ENCODE results near the gene LMBR1. TPM values are rescaled to one million over a fixed set of nuclear protein-coding genes. Genes with fewer than 3 reads are reported as not detected.
"Not testable (repeated sequence)": the region's sequence is repeated elsewhere in the genome, so short reads cannot be mapped to it uniquely, and the experiment has no call there.

Gene LMBR1
- total and polyA plus RNA-seq, 4 experiments from 2014 or later: 35.3 to 97.4 (median 55.2) TPM

GRCh38 chr7:156651474-156651873 is 241.5 kb downstream of the LMBR1 start:
- no peak overlapping the region for H3K4me3 ChIP-seq (ENCODE audit: low read length in 2 of 2)

GRCh38 chr7:156650042-156650441 is 242.9 kb downstream of the LMBR1 start:
- no peak overlapping the region for H3K4me3 ChIP-seq (ENCODE audit: low read length in 2 of 2)
- no peaks in the 10 kb centered on the region for H3K9me3 ChIP-seq (ENCODE audit: control insufficient read depth in 1 of 2, low read length in 2 of 2)
- no peaks in the 10 kb centered on the region for H3K4me1 ChIP-seq (ENCODE audit: insufficient read depth, low read length)
- POLR2A ChIA-PET (ENCODE audit: partially characterized antibody): no interaction called here
- intact Hi-C loops (cut with micrococcal nuclease): no loop called here
- no peak for DNase-seq
- CTCF ChIA-PET (ENCODE audit: partially characterized antibody): no interaction called here
- no peaks in the 10 kb centered on the region for H3K4me1 Mint-ChIP-seq
- H3K4me3 Mint-ChIP-seq: no peak overlapping the region
- no peaks in the 10 kb centered on the region for H3K27me3 ChIP-seq (ENCODE audit: insufficient read depth, low read length)
- H3K36me3 ChIP-seq (ENCODE audit: insufficient read depth, low read length): no peaks in the 10 kb centered on the region
- no peak overlapping the region for H3K27ac ChIP-seq (ENCODE audit: low read depth, low read length)
- H3K27ac Mint-ChIP-seq: no peak overlapping the region
- no peaks in the 10 kb centered on the region for H3K36me3 Mint-ChIP-seq
- H3K27me3 Mint-ChIP-seq: peaks cover 35% of the 10 kb centered on the region in 2 donors
- H3K9me3 Mint-ChIP-seq: peaks cover 0 to 8% (median 6%) of the 10 kb centered on the region in 8 donors

More at GRCh38 chr7:156651474-156651873, 241.5 kb downstream of the LMBR1 start:
- DNase-seq: no peak
- peaks cover 32 to 37% of the 10 kb centered on the region in 2 donors for H3K27me3 Mint-ChIP-seq
- Histone ChIP-seq H3K36me3 (ENCODE audit: insufficient read depth, low read length) (no peaks in the 10 kb centered on the region), H3K4me1 (ENCODE audit: insufficient read depth, low read length) (no peaks in the 10 kb centered on the region), H3K27ac (ENCODE audit: low read depth, low read length) (no peak overlapping the region), H3K27me3 (ENCODE audit: insufficient read depth, low read length) (no peaks in the 10 kb centered on the region), H3K9me3 (ENCODE audit: control insufficient read depth in 1 of 2, low read length in 2 of 2) (no peaks in the 10 kb centered on the region)
- no peaks in the 10 kb centered on the region for H3K4me1 Mint-ChIP-seq
- intact Hi-C loops (cut with micrococcal nuclease): no loop called here
- peak overlapping the region in 1 of 7 donors; percentile 3 for H3K27ac Mint-ChIP-seq
- no peak overlapping the region for H3K4me3 Mint-ChIP-seq
- peaks cover 0 to 8% (median 6%) of the 10 kb centered on the region in 8 donors for H3K9me3 Mint-ChIP-seq
- no peaks in the 10 kb centered on the region for H3K36me3 Mint-ChIP-seq
- CTCF ChIA-PET (ENCODE audit: partially characterized antibody): no interaction called here
- POLR2A ChIA-PET (ENCODE audit: partially characterized antibody): no interaction called here

- H3K4me3 Mint-ChIP-seq; intact Hi-C loops (cut with micrococcal nuclease); H3K27ac Mint-ChIP-seq; H3K9me3 ChIP-seq (ENCODE audit: control insufficient read depth in 1 of 2, low read length in 2 of 2); H3K27ac ChIP-seq (ENCODE audit: low read depth, low read length); H3K27me3 ChIP-seq (ENCODE audit: insufficient read depth, low read length); H3K4me3 ChIP-seq (ENCODE audit: low read length in 2 of 2); DNase-seq; H3K36me3 Mint-ChIP-seq; H3K4me1 ChIP-seq (ENCODE audit: insufficient read depth, low read length); POLR2A ChIA-PET (ENCODE audit: partially characterized antibody); CTCF ChIA-PET (ENCODE audit: partially characterized antibody); H3K4me1 Mint-ChIP-seq; H3K36me3 ChIP-seq (ENCODE audit: insufficient read depth, low read length); H3K9me3 Mint-ChIP-seq: not testable (repeated sequence)
- peaks cover 26 to 29% of the 10 kb centered on the region in 2 donors for H3K27me3 Mint-ChIP-seq
Measured at GRCh38 chr7:156647330-156647729, 245.7 kb downstream of the LMBR1 start.

GRCh38 chr7:156642306-156643045 is 250.5 kb downstream of the LMBR1 start:
- Mint-ChIP-seq H3K4me1 (peaks cover 3 to 22% (median 12%) of the 10 kb centered on the region in 4 donors), H3K9me3 (peaks cover 0 to 10% (median 6%) of the 10 kb centered on the region in 8 donors), H3K27ac (peak overlapping the region in 1 of 7 donors; percentile 53), H3K36me3 (peaks cover 0 to 1% of the 10 kb centered on the region in 2 donors), H3K4me3 (peak overlapping the region in 2 of 8 donors; percentile 93), H3K27me3 (peaks cover 1 to 10% of the 10 kb centered on the region in 2 donors)
- intact Hi-C loops (cut with micrococcal nuclease): loop anchor here (5.0 kb wide), 1 partner anchor 970 kb away; no protein-coding TSS in a partner anchor
- Histone ChIP-seq H3K4me1 (ENCODE audit: insufficient read depth, low read length) (peaks cover 14% of the 10 kb centered on the region), H3K4me3 (ENCODE audit: low read length in 2 of 2) (no peak overlapping the region), H3K36me3 (ENCODE audit: insufficient read depth, low read length) (no peaks in the 10 kb centered on the region), H3K27ac (ENCODE audit: low read depth, low read length) (no peak overlapping the region), H3K27me3 (ENCODE audit: insufficient read depth, low read length) (no peaks in the 10 kb centered on the region), H3K9me3 (ENCODE audit: control insufficient read depth in 1 of 2, low read length in 2 of 2) (no peaks in the 10 kb centered on the region)
- CTCF ChIA-PET (ENCODE audit: partially characterized antibody): no interaction called here
- POLR2A ChIA-PET (ENCODE audit: partially characterized antibody): interaction anchor here (1.4 to 2.2 kb wide), 3 partner anchors 19 to 251 kb away, joined by 3 to 15 read pairs (median 5); partner anchors contain the start of gene LMBR1
- peak in 1 of 5 donors; percentile 11 for DNase-seq

- no peaks in the 10 kb centered on the region for H3K27me3 ChIP-seq (ENCODE audit: insufficient read depth, low read length)
- ChIA-PET CTCF (ENCODE audit: partially characterized antibody) (interaction anchor here (0.9 kb wide), 1 partner anchor 253 kb away, joined by 3 read pairs; no protein-coding TSS in a partner anchor), POLR2A (ENCODE audit: partially characterized antibody) (interaction anchor here (1.4 to 2.2 kb wide), 3 partner anchors 18 to 252 kb away, joined by 3 to 15 read pairs (median 5); partner anchors contain the start of gene LMBR1)
- peak in 4 of 5 donors; percentile 58 to 78 (median 69) for DNase-seq
- Mint-ChIP-seq H3K27ac (peak overlapping the region; percentile 87 to 98 (median 95)), H3K27me3 (peaks cover 0 to 3% of the 10 kb centered on the region in 2 donors), H3K9me3 (peaks cover 0 to 10% (median 5%) of the 10 kb centered on the region in 8 donors), H3K4me3 (peak overlapping the region; percentile 81 to 94 (median 92)), H3K4me1 (peaks cover 3 to 22% (median 12%) of the 10 kb centered on the region in 4 donors), H3K36me3 (peaks cover 1 to 3% of the 10 kb centered on the region in 2 donors)
- intact Hi-C loops (cut with micrococcal nuclease): loop anchor here (1.0 to 5.0 kb wide), 5 partner anchors 28 to 1714 kb away; partner anchors contain the start of genes LMBR1 and UBE3C
- peaks cover 14% of the 10 kb centered on the region for H3K4me1 ChIP-seq (ENCODE audit: insufficient read depth, low read length)
- H3K9me3 ChIP-seq (ENCODE audit: control insufficient read depth in 1 of 2, low read length in 2 of 2): no peaks in the 10 kb centered on the region
- peak overlapping the region; percentile 80 for H3K27ac ChIP-seq (ENCODE audit: low read depth, low read length)
- no peaks in the 10 kb centered on the region for H3K36me3 ChIP-seq (ENCODE audit: insufficient read depth, low read length)
- H3K4me3 ChIP-seq (ENCODE audit: low read length in 2 of 2): peak overlapping the region; percentile 44 to 78
Measured at GRCh38 chr7:156640949-156641485, 252.0 kb downstream of the LMBR1 start.

GRCh38 chr7:156640257-156640948 is 252.6 kb downstream of the LMBR1 start, which contains the start of gene RNF32:
RNF32 (plus strand) TSS chr7:156640774; CDS start chr7:156643878, 3,104 bp downstream.
- H3K4me1 ChIP-seq (ENCODE audit: insufficient read depth, low read length): peaks cover 14% of the 10 kb centered on the region
- peaks cover 3 to 22% (median 12%) of the 10 kb centered on the region in 4 donors for H3K4me1 Mint-ChIP-seq
- H3K9me3 ChIP-seq (ENCODE audit: control insufficient read depth in 1 of 2, low read length in 2 of 2): no peaks in the 10 kb centered on the region
- peak; percentile 87 to 94 (median 91) for DNase-seq
- H3K9me3 Mint-ChIP-seq: peaks cover 0 to 10% (median 5%) of the 10 kb centered on the region in 8 donors
- ChIA-PET CTCF (ENCODE audit: partially characterized antibody) (interaction anchor here (0.9 kb wide), 1 partner anchor 253 kb away, joined by 3 read pairs; no protein-coding TSS in a partner anchor), POLR2A (ENCODE audit: partially characterized antibody) (interaction anchor here (1.4 to 2.2 kb wide), 3 partner anchors 17 to 253 kb away, joined by 3 to 15 read pairs (median 5); partner anchors contain the start of gene LMBR1)
- peak within 1 kb of the TSS; percentile 81 to 94 (median 92) for H3K4me3 Mint-ChIP-seq
- H3K36me3 ChIP-seq (ENCODE audit: insufficient read depth, low read length): no peaks in the 10 kb centered on the region
- peaks cover 0 to 3% of the 10 kb centered on the region in 2 donors for H3K27me3 Mint-ChIP-seq
- H3K4me3 ChIP-seq (ENCODE audit: low read length in 2 of 2): peak within 1 kb of the TSS; percentile 44 to 78
- no peaks in the 10 kb centered on the region for H3K27me3 ChIP-seq (ENCODE audit: insufficient read depth, low read length)
- peak within 1 kb of the TSS; percentile 87 to 98 (median 96) for H3K27ac Mint-ChIP-seq
- H3K27ac ChIP-seq (ENCODE audit: low read depth, low read length): peak within 1 kb of the TSS; percentile 80
- intact Hi-C loops (cut with micrococcal nuclease): loop anchor here (1.0 to 5.0 kb wide), 5 partner anchors 27 to 1714 kb away; partner anchors contain the start of genes LMBR1 and UBE3C
- H3K36me3 Mint-ChIP-seq: peaks cover 1 to 3% of the 10 kb centered on the region in 2 donors

All from CD4-positive, alpha-beta memory T cell (primary cell).